HG03039 (cell line): Measurements from ENCODE around the gene ASH1L.

ENCODE experiments used
- ATAC-seq: cut with Tn5 transposase; IDR thresholded peaks from one replicate; pipeline ENCODE4 v1.9.1; 2021; ENCODE audit warnings: mild to moderate bottlenecking, moderate library complexity; ENCODE audit not compliant: unreplicated experiment

ASH1L gene

DNA sequence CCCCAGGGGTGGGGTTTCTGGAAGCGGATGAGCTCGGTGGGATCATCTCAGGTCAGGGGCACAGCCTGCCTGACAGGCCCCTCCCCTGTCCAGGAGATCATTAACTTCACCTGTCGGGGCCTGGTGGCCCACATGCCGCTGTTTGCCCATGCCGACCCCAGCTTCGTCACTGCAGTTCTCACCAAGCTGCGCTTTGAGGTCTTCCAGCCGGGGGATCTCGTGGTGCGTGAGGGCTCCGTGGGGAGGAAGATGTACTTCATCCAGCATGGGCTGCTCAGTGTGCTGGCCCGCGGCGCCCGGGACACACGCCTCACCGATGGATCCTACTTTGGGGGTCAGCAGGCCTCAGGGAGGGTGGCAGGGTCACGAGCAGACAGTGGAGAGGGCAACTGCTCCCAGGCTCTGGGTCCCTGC lies 277.0 kb downstream of the ASH1L start:
- no peak for ATAC-seq
